SJCRH30 (cell line): Measurements from ENCODE around the gene KDSR. TPM values are rescaled to one million over a fixed set of nuclear protein-coding genes. Genes with fewer than 3 reads are reported as not detected.

ENCODE experiments used
- DNase-seq, 2 experiments: peaks; one replicate each; pipeline ENCODE4 v3.0.0-alpha.2; 2015 to 2020
- H3K27ac ChIP-seq: fragments of 250-450 bp; sonication (Bioruptor Pico); 2 replicates; pipeline ENCODE4 v1.5.1; 2020; ENCODE audit warnings: mild to moderate bottlenecking, moderate library complexity
- H3K27me3 ChIP-seq: fragments of 250-450 bp; sonication (Bioruptor Pico); 2 replicates; pipeline ENCODE4 v1.5.1; 2020; ENCODE audit warnings: mild to moderate bottlenecking, moderate library complexity
- H3K36me3 ChIP-seq: fragments of 250-450 bp; sonication (Bioruptor Pico); 2 replicates; pipeline ENCODE4 v1.5.1; 2020; ENCODE audit warnings: mild to moderate bottlenecking, moderate library complexity
- H3K4me1 ChIP-seq: fragments of 250-450 bp; sonication (Bioruptor Pico); 2 replicates; pipeline ENCODE4 v1.5.1; 2020; ENCODE audit warnings: mild to moderate bottlenecking, moderate library complexity
- H3K4me3 ChIP-seq: fragments of 250-450 bp; sonication (Bioruptor Pico); 2 replicates; pipeline ENCODE4 v1.5.1; 2020; ENCODE audit warnings: mild to moderate bottlenecking, moderate library complexity
- H3K9me3 ChIP-seq: fragments of 250-450 bp; sonication (Bioruptor Pico); replicated peaks from 2 replicates; pipeline ENCODE4 v1.5.1; 2020; ENCODE audit warnings: mild to moderate bottlenecking, moderate library complexity
- total RNA-seq: library from RNA; depleted of rRNA; stranded (reverse); fragments of >200 nt; shearing (Covaris generic); gene quantifications from 2 replicates; pipeline ENCODE4 v1.2.3, GENCODE V29; 2014

Gene KDSR
- total RNA-seq, 1 experiment from 2014 or later, result 15.3 TPM

GRCh38 chr18:63320123-63320974, 46.7 kb downstream of the KDSR start:
- Histone ChIP-seq H3K4me3 (peak overlapping the region; percentile 72), H3K27ac (no peak overlapping the region), H3K9me3 (no peaks in the 10 kb centered on the region), H3K27me3 (no peaks in the 10 kb centered on the region), H3K36me3 (no peaks in the 10 kb centered on the region), H3K4me1 (no peaks in the 10 kb centered on the region)
- peak; percentile 62 to 70 for DNase-seq

- Histone ChIP-seq H3K27ac (peak within 1 kb of the TSS; percentile 21; the same call in 1 of the 2 replicates), H3K9me3 (no peaks in the 10 kb centered on the region), H3K36me3 (no peaks in the 10 kb centered on the region), H3K4me3 (peak within 1 kb of the TSS; percentile 72), H3K4me1 (no peaks in the 10 kb centered on the region), H3K27me3 (no peaks in the 10 kb centered on the region)
- DNase-seq, result peak; percentile 17 to 46
Measured at GRCh38 chr18:63319383-63320122, 47.5 kb downstream of the KDSR start, which contains the start of gene BCL2. BCL2 (minus strand) TSS chr18:63319769.

- Histone ChIP-seq H3K27ac (no peak overlapping the region), H3K9me3 (no peaks in the 10 kb centered on the region), H3K36me3 (no peaks in the 10 kb centered on the region), H3K4me3 (peak overlapping the region; percentile 72), H3K27me3 (no peaks in the 10 kb centered on the region), H3K4me1 (no peaks in the 10 kb centered on the region)
- no peak for DNase-seq
Measured at GRCh38 chr18:63318889-63319382, 48.1 kb downstream of the KDSR start.

- Histone ChIP-seq H3K36me3 (no peaks in the 10 kb centered on the region), H3K27ac (no peak overlapping the region), H3K4me3 (peak overlapping the region; percentile 72), H3K4me1 (no peaks in the 10 kb centered on the region), H3K27me3 (no peaks in the 10 kb centered on the region), H3K9me3 (no peaks in the 10 kb centered on the region)
- no peak for DNase-seq
Measured at GRCh38 chr18:63317982-63318888, 48.8 kb downstream of the KDSR start.

GRCh38 chr18:63317556-63317946, 49.5 kb downstream of the KDSR start:
- Histone ChIP-seq H3K36me3 (no peaks in the 10 kb centered on the region), H3K27me3 (no peaks in the 10 kb centered on the region), H3K4me3 (no peak overlapping the region), H3K27ac (no peak overlapping the region), H3K4me1 (no peaks in the 10 kb centered on the region), H3K9me3 (no peaks in the 10 kb centered on the region)
- no peak for DNase-seq

GRCh38 chr18:63316612-63317555, 50.1 kb downstream of the KDSR start:
- Histone ChIP-seq H3K27me3 (no peaks in the 10 kb centered on the region), H3K36me3 (no peaks in the 10 kb centered on the region), H3K4me3 (no peak overlapping the region), H3K9me3 (no peaks in the 10 kb centered on the region), H3K4me1 (no peaks in the 10 kb centered on the region), H3K27ac (no peak overlapping the region)
- DNase-seq, result no peak

GRCh38 chr18:63315876-63316275, 51.1 kb downstream of the KDSR start:
- H3K36me3 ChIP-seq, result no peaks in the 10 kb centered on the region
- no peak for DNase-seq
- no peak overlapping the region for H3K27ac ChIP-seq
- no peaks in the 10 kb centered on the region for H3K9me3 ChIP-seq
- H3K4me3 ChIP-seq, result no peak overlapping the region
- H3K4me1 ChIP-seq, result no peaks in the 10 kb centered on the region
- H3K27me3 ChIP-seq, result no peaks in the 10 kb centered on the region

GRCh38 chr18:63315131-63315662, 51.8 kb downstream of the KDSR start:
- Histone ChIP-seq H3K4me1 (no peaks in the 10 kb centered on the region), H3K27ac (no peak overlapping the region), H3K9me3 (no peaks in the 10 kb centered on the region), H3K36me3 (no peaks in the 10 kb centered on the region), H3K27me3 (no peaks in the 10 kb centered on the region), H3K4me3 (no peak overlapping the region)
- DNase-seq, result no peak

GRCh38 chr18:63314062-63314790, 52.8 kb downstream of the KDSR start:
- Histone ChIP-seq H3K27ac (no peak overlapping the region), H3K4me3 (no peak overlapping the region), H3K27me3 (no peaks in the 10 kb centered on the region), H3K36me3 (no peaks in the 10 kb centered on the region), H3K9me3 (no peaks in the 10 kb centered on the region), H3K4me1 (no peaks in the 10 kb centered on the region)
- DNase-seq, result no peak

- no peaks in the 10 kb centered on the region for H3K9me3 ChIP-seq
- H3K4me1 ChIP-seq, result no peaks in the 10 kb centered on the region
- H3K4me3 ChIP-seq, result no peak overlapping the region
- H3K36me3 ChIP-seq, result no peaks in the 10 kb centered on the region
- DNase-seq, result no peak
- no peaks in the 10 kb centered on the region for H3K27me3 ChIP-seq
- H3K27ac ChIP-seq, result no peak overlapping the region
Measured at GRCh38 chr18:63313396-63313917, 53.5 kb downstream of the KDSR start.

- H3K36me3 ChIP-seq, result no peaks in the 10 kb centered on the region
- no peaks in the 10 kb centered on the region for H3K27me3 ChIP-seq
- no peak overlapping the region for H3K4me3 ChIP-seq
- no peaks in the 10 kb centered on the region for H3K4me1 ChIP-seq
- no peak for DNase-seq
- no peaks in the 10 kb centered on the region for H3K9me3 ChIP-seq
- no peak overlapping the region for H3K27ac ChIP-seq
Measured at GRCh38 chr18:63312737-63313395, 54.1 kb downstream of the KDSR start.

- Histone ChIP-seq H3K36me3 (no peaks in the 10 kb centered on the region), H3K4me1 (no peaks in the 10 kb centered on the region), H3K9me3 (no peaks in the 10 kb centered on the region), H3K27ac (no peak overlapping the region), H3K4me3 (no peak overlapping the region), H3K27me3 (no peaks in the 10 kb centered on the region)
- DNase-seq, result no peak
Measured at GRCh38 chr18:63312019-63312409, 55.0 kb downstream of the KDSR start.
